ENCODE data around the gene CDH4.

The CDH4 gene

GRCh38 chr20:61652146-61652545 is 400.1 kb downstream of the CDH4 start:
- H4K8ac ChIP-seq (ENCODE audit: low read depth, low read length), result no peak overlapping the region
- no peak overlapping the region for H3K4me3 ChIP-seq (ENCODE audit: low read length)
- no peak overlapping the region for H2AK5ac ChIP-seq (ENCODE audit: low read length)
- H3K27ac ChIP-seq (ENCODE audit: low read depth, low read length), result no peak overlapping the region
- H3K79me2 ChIP-seq (ENCODE audit: control insufficient read depth, insufficient read depth, low read length), result no peaks in the 10 kb centered on the region
- no peak overlapping the region for H3K23ac ChIP-seq (ENCODE audit: low read length)
- H3K36me3 ChIP-seq (ENCODE audit: control insufficient read depth, insufficient read depth, low read length), result no peaks in the 10 kb centered on the region
- DNase-seq, result no peak
- H3K9ac ChIP-seq (ENCODE audit: low read length), result no peak overlapping the region
- H3K79me1 ChIP-seq (ENCODE audit: low read length), result no peaks in the 10 kb centered on the region
- no peaks in the 10 kb centered on the region for H3K4me1 ChIP-seq (ENCODE audit: control insufficient read depth, low read depth, low read length)
- no peak overlapping the region for H3K4ac ChIP-seq (ENCODE audit: low read depth, low read length)
- no peak overlapping the region for H2BK120ac ChIP-seq (ENCODE audit: low read depth, low read length)
- no peak overlapping the region for H3K4me2 ChIP-seq (ENCODE audit: low read length)
- no CpG with 5 or more reads among the region's 10 CpGs for WGBS (ENCODE audit: extremely low coverage, insufficient coverage, low lambda C conversion rate)
- no peak overlapping the region for H3K18ac ChIP-seq (ENCODE audit: low read length)
- no peak overlapping the region for H2BK15ac ChIP-seq (replicated peaks; ENCODE audit: low read depth)
- no peak overlapping the region for H4K5ac ChIP-seq (ENCODE audit: low read length)
- no peak overlapping the region for H3K56ac ChIP-seq (ENCODE audit: low read length)
- no peaks in the 10 kb centered on the region for H3K27me3 ChIP-seq (ENCODE audit: insufficient read depth, low read length, poor library complexity)
- no peak overlapping the region for H2BK5ac ChIP-seq (ENCODE audit: low read length)

GRCh38 chr20:61654726-61655125 is 402.7 kb downstream of the CDH4 start:
- H3K79me2 ChIP-seq (ENCODE audit: control insufficient read depth, insufficient read depth, low read length), result no peaks in the 10 kb centered on the region
- no peak overlapping the region for H3K9ac ChIP-seq (ENCODE audit: low read length)
- no peak overlapping the region for H2BK120ac ChIP-seq (ENCODE audit: low read depth, low read length)
- H3K56ac ChIP-seq (ENCODE audit: low read length), result no peak overlapping the region
- H4K5ac ChIP-seq (ENCODE audit: low read length), result no peak overlapping the region
- no peak for DNase-seq
- H3K18ac ChIP-seq (ENCODE audit: low read length), result no peak overlapping the region
- H3K4ac ChIP-seq (ENCODE audit: low read depth, low read length), result no peak overlapping the region
- no peak overlapping the region for H3K27ac ChIP-seq (ENCODE audit: low read depth, low read length)
- H3K27me3 ChIP-seq (ENCODE audit: insufficient read depth, low read length, poor library complexity), result no peaks in the 10 kb centered on the region
- H2BK5ac ChIP-seq (ENCODE audit: low read length), result no peak overlapping the region
- H3K36me3 ChIP-seq (ENCODE audit: control insufficient read depth, insufficient read depth, low read length), result no peaks in the 10 kb centered on the region
- no peak overlapping the region for H3K23ac ChIP-seq (ENCODE audit: low read length)
- H4K8ac ChIP-seq (ENCODE audit: low read depth, low read length), result no peak overlapping the region
- H2BK15ac ChIP-seq (replicated peaks; ENCODE audit: low read depth), result no peak overlapping the region
- H3K4me1 ChIP-seq (ENCODE audit: control insufficient read depth, low read depth, low read length), result no peaks in the 10 kb centered on the region
- no peak overlapping the region for H3K4me2 ChIP-seq (ENCODE audit: low read length)
- H3K79me1 ChIP-seq (ENCODE audit: low read length), result no peaks in the 10 kb centered on the region
- no CpG with 5 or more reads among the region's 14 CpGs for WGBS (ENCODE audit: extremely low coverage, insufficient coverage, low lambda C conversion rate)
- no peak overlapping the region for H3K4me3 ChIP-seq (ENCODE audit: low read length)
- H2AK5ac ChIP-seq (ENCODE audit: low read length), result no peak overlapping the region

GRCh38 chr20:61655591-61655990 is 403.5 kb downstream of the CDH4 start:
- H3K4me1 ChIP-seq (ENCODE audit: control insufficient read depth, low read depth, low read length), result no peaks in the 10 kb centered on the region
- no CpG with 5 or more reads among the region's 10 CpGs for WGBS (ENCODE audit: extremely low coverage, insufficient coverage, low lambda C conversion rate)
- H4K5ac ChIP-seq (ENCODE audit: low read length), result no peak overlapping the region
- no peak overlapping the region for H3K9ac ChIP-seq (ENCODE audit: low read length)
- no peak overlapping the region for H4K8ac ChIP-seq (ENCODE audit: low read depth, low read length)
- no peaks in the 10 kb centered on the region for H3K79me1 ChIP-seq (ENCODE audit: low read length)
- no peak for DNase-seq
- H2BK5ac ChIP-seq (ENCODE audit: low read length), result no peak overlapping the region
- no peak overlapping the region for H2AK5ac ChIP-seq (ENCODE audit: low read length)
- H3K18ac ChIP-seq (ENCODE audit: low read length), result no peak overlapping the region
- H2BK15ac ChIP-seq (replicated peaks; ENCODE audit: low read depth), result no peak overlapping the region
- no peaks in the 10 kb centered on the region for H3K36me3 ChIP-seq (ENCODE audit: control insufficient read depth, insufficient read depth, low read length)
- no peak overlapping the region for H3K27ac ChIP-seq (ENCODE audit: low read depth, low read length)
- H3K4me3 ChIP-seq (ENCODE audit: low read length), result no peak overlapping the region
- no peak overlapping the region for H2BK120ac ChIP-seq (ENCODE audit: low read depth, low read length)
- H3K56ac ChIP-seq (ENCODE audit: low read length), result no peak overlapping the region
- no peak overlapping the region for H3K23ac ChIP-seq (ENCODE audit: low read length)
- no peak overlapping the region for H3K4ac ChIP-seq (ENCODE audit: low read depth, low read length)
- no peaks in the 10 kb centered on the region for H3K79me2 ChIP-seq (ENCODE audit: control insufficient read depth, insufficient read depth, low read length)
- no peaks in the 10 kb centered on the region for H3K27me3 ChIP-seq (ENCODE audit: insufficient read depth, low read length, poor library complexity)
- H3K4me2 ChIP-seq (ENCODE audit: low read length), result no peak overlapping the region

GRCh38 chr20:61656198-61656597 is 404.1 kb downstream of the CDH4 start:
- Histone ChIP-seq H3K4me2 (ENCODE audit: low read length) (no peak overlapping the region), H3K79me2 (ENCODE audit: control insufficient read depth, insufficient read depth, low read length) (no peaks in the 10 kb centered on the region), H3K23ac (ENCODE audit: low read length) (no peak overlapping the region), H3K18ac (ENCODE audit: low read length) (no peak overlapping the region), H3K4me1 (ENCODE audit: control insufficient read depth, low read depth, low read length) (no peaks in the 10 kb centered on the region), H3K4ac (ENCODE audit: low read depth, low read length) (no peak overlapping the region), H3K27me3 (ENCODE audit: insufficient read depth, low read length, poor library complexity) (no peaks in the 10 kb centered on the region), H2BK5ac (ENCODE audit: low read length) (no peak overlapping the region), H4K8ac (ENCODE audit: low read depth, low read length) (no peak overlapping the region), H2BK120ac (ENCODE audit: low read depth, low read length) (no peak overlapping the region), H3K4me3 (ENCODE audit: low read length) (no peak overlapping the region), H4K5ac (ENCODE audit: low read length) (no peak overlapping the region), H2BK15ac (replicated peaks; ENCODE audit: low read depth) (no peak overlapping the region), H3K27ac (ENCODE audit: low read depth, low read length) (no peak overlapping the region), H3K9ac (ENCODE audit: low read length) (no peak overlapping the region), H2AK5ac (ENCODE audit: low read length) (no peak overlapping the region), H3K56ac (ENCODE audit: low read length) (no peak overlapping the region), H3K36me3 (ENCODE audit: control insufficient read depth, insufficient read depth, low read length) (no peaks in the 10 kb centered on the region), H3K79me1 (ENCODE audit: low read length) (no peaks in the 10 kb centered on the region)
- WGBS (ENCODE audit: extremely low coverage, insufficient coverage, low lambda C conversion rate), result no CpG with 5 or more reads among the region's 21 CpGs
- no peak for DNase-seq

GRCh38 chr20:61657721-61658377 is 405.8 kb downstream of the CDH4 start:
- H3K27ac ChIP-seq (ENCODE audit: low read depth, low read length), result no peak overlapping the region
- H3K18ac ChIP-seq (ENCODE audit: low read length), result no peak overlapping the region
- H3K4me1 ChIP-seq (ENCODE audit: control insufficient read depth, low read depth, low read length), result no peaks in the 10 kb centered on the region
- H2BK120ac ChIP-seq (ENCODE audit: low read depth, low read length), result no peak overlapping the region
- H3K27me3 ChIP-seq (ENCODE audit: insufficient read depth, low read length, poor library complexity), result no peaks in the 10 kb centered on the region
- no peak overlapping the region for H3K4me2 ChIP-seq (ENCODE audit: low read length)
- no peaks in the 10 kb centered on the region for H3K79me1 ChIP-seq (ENCODE audit: low read length)
- no peak overlapping the region for H2BK5ac ChIP-seq (ENCODE audit: low read length)
- DNase-seq, result no peak
- H4K8ac ChIP-seq (ENCODE audit: low read depth, low read length), result no peak overlapping the region
- no peak overlapping the region for H3K56ac ChIP-seq (ENCODE audit: low read length)
- WGBS (ENCODE audit: extremely low coverage, insufficient coverage, low lambda C conversion rate), result no CpG with 5 or more reads among the region's 15 CpGs
- H4K5ac ChIP-seq (ENCODE audit: low read length), result no peak overlapping the region
- H3K79me2 ChIP-seq (ENCODE audit: control insufficient read depth, insufficient read depth, low read length), result no peaks in the 10 kb centered on the region
- H2BK15ac ChIP-seq (replicated peaks; ENCODE audit: low read depth), result no peak overlapping the region
- H3K23ac ChIP-seq (ENCODE audit: low read length), result no peak overlapping the region
- no peak overlapping the region for H2AK5ac ChIP-seq (ENCODE audit: low read length)
- H3K4me3 ChIP-seq (ENCODE audit: low read length), result no peak overlapping the region
- H3K9ac ChIP-seq (ENCODE audit: low read length), result no peak overlapping the region
- no peak overlapping the region for H3K4ac ChIP-seq (ENCODE audit: low read depth, low read length)
- no peaks in the 10 kb centered on the region for H3K36me3 ChIP-seq (ENCODE audit: control insufficient read depth, insufficient read depth, low read length)

- Histone ChIP-seq H3K36me3 (ENCODE audit: control insufficient read depth, insufficient read depth, low read length) (no peaks in the 10 kb centered on the region), H2AK5ac (ENCODE audit: low read length) (no peak overlapping the region), H3K4ac (ENCODE audit: low read depth, low read length) (no peak overlapping the region), H2BK120ac (ENCODE audit: low read depth, low read length) (no peak overlapping the region), H3K27ac (ENCODE audit: low read depth, low read length) (no peak overlapping the region), H3K9ac (ENCODE audit: low read length) (no peak overlapping the region), H3K79me1 (ENCODE audit: low read length) (no peaks in the 10 kb centered on the region), H3K23ac (ENCODE audit: low read length) (no peak overlapping the region), H3K4me3 (ENCODE audit: low read length) (no peak overlapping the region), H3K27me3 (ENCODE audit: insufficient read depth, low read length, poor library complexity) (no peaks in the 10 kb centered on the region), H3K4me2 (ENCODE audit: low read length) (no peak overlapping the region), H3K4me1 (ENCODE audit: control insufficient read depth, low read depth, low read length) (no peaks in the 10 kb centered on the region), H3K18ac (ENCODE audit: low read length) (no peak overlapping the region), H2BK15ac (replicated peaks; ENCODE audit: low read depth) (no peak overlapping the region), H3K56ac (ENCODE audit: low read length) (no peak overlapping the region), H4K5ac (ENCODE audit: low read length) (no peak overlapping the region), H3K79me2 (ENCODE audit: control insufficient read depth, insufficient read depth, low read length) (no peaks in the 10 kb centered on the region), H2BK5ac (ENCODE audit: low read length) (no peak overlapping the region), H4K8ac (ENCODE audit: low read depth, low read length) (no peak overlapping the region)
- no CpG with 5 or more reads among the region's 6 CpGs for WGBS (ENCODE audit: extremely low coverage, insufficient coverage, low lambda C conversion rate)
- DNase-seq, result no peak
Measured at GRCh38 chr20:61658563-61658962, 406.5 kb downstream of the CDH4 start.

All from mesendoderm (in vitro differentiated cells).